K562 (cell line): Measurements from ENCODE around the gene SMAD7. TPM values are rescaled to one million over a fixed set of nuclear protein-coding genes. Genes with fewer than 3 reads are reported as not detected.

Source experiments
- BCL6 ChIP-seq: fragments of 250-450 bp; sonication (Bioruptor Pico); IDR thresholded peaks from 2 replicates; pipeline ENCODE4 v1.4.0; 2020
- BRCA1 ChIP-seq, 2 experiments: fragments of 450-650 bp in 1 of 2; sonication (generic) in 1 of 2; formaldehyde crosslinking in 1 of 2; IDR thresholded peaks; 2 replicates each; pipeline versions ENCODE4 v1.5.0 to v1.6.1; 2017 to 2020; ENCODE audit warnings: mild to moderate bottlenecking in 1 of 2, missing genetic modification reagents in 1 of 2
- GABPB1 ChIP-seq: sonication (generic); formaldehyde crosslinking; IDR thresholded peaks from 2 replicates; pipeline ENCODE4 v1.8.0; 2022; ENCODE audit warnings: mild to moderate bottlenecking, missing genetic modification reagents
- ZNF311 ChIP-seq: fragments of 250-450 bp; sonication (Bioruptor Pico); IDR thresholded peaks from 2 replicates; pipeline ENCODE4 v1.4.0; 2020; ENCODE audit warnings: mild to moderate bottlenecking, moderate library complexity
- ZNF407 ChIP-seq: fragments of 450-650 bp; IDR thresholded peaks from 2 replicates; pipeline ENCODE4 v1.6.1; 2016; ENCODE audit warnings: low read depth
- polyA plus RNA-seq, 8 experiments: library from polyadenylated mRNA; depleted of rRNA in 4 of 8; stranded (reverse) in 5 of 8; unstranded in 3 of 8; fragments of >200 nt; fragmentation: Nextera tagmentation in 2 of 8; fragmentation: Illumina TruSeq in 1 of 8; extraction: Ambion mirVana in 2 of 8; extraction: Trizol in 1 of 8; gene quantifications; 2 replicates each; pipeline versions ENCODE4 v1.2.1 to v1.2.3, GENCODE V29; 2011 to 2014; ENCODE audit warnings: inconsistent platforms in 1 of 8, missing spikeins in 1 of 8
- total RNA-seq, 7 experiments: library from RNA; depleted of rRNA in 6 of 7; stranded (reverse); fragments of >200 nt in 6 of 7; fragmentation: Illumina TruSeq in 2 of 7; extraction: Trizol in 2 of 7; gene quantifications; 2 replicates each; pipeline versions ENCODE4 v1.2.1 to v1.2.3, GENCODE V29; 2011 to 2021; ENCODE audit warnings: low replicate concordance in 1 of 7

SMAD7 gene
- total and polyA plus RNA-seq, 9 of the 15 experiments (the other 6 are each of a cell fraction or from before 2014, with no cell fraction given), result 0.13 to 3.0 (median 1.6) TPM

DNA sequence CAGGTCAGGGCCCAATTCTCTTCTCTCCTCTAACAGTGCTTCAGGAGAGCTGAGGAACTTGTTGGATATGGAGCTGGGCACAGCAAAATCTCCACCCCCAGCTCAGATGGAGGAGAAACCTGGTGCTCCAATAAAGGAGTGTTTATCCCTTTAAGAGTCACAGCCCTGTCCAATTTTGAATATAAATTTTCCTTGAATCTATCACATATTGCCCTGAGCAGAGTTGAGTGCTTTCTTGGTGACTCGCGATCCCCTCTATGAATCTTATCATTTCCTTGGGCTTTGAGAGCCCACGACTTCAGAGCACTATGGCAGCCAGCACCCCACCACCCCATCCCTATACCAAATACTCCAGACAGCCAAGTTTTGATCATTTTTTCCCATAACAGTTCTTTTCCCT, 34.4 kb upstream of the SMAD7 start (continued):
- TF ChIP-seq ZNF407 (no peak), BRCA1 (IDR thresholded peaks at IDR 0.05) (no peak), BRCA1 (CRISPR knock-in tag; IDR thresholded peaks at IDR 0.05) (no peak), GABPB1 (no peak), ZNF311 (CRISPR knock-in tag) (no peak), BCL6 (CRISPR knock-in tag) (no peak)
